GM20000 (cell line): ENCODE measurements around the gene MLPH.
A peak's percentile ranks its signal among the peaks of the same experiment; 100 is the strongest.

Experiments
- DNase-seq: peaks from one replicate; pipeline ENCODE4 v3.0.0; 2012; ENCODE audit warnings: low spot score
- CTCF ChIP-seq: IDR thresholded peaks from 2 replicates; pipeline ENCODE4 v1.5.1; 2012; ENCODE audit warnings: mild to moderate bottlenecking, control low read depth; ENCODE audit errors: extremely low read depth, missing control alignments

The MLPH gene

DNA sequence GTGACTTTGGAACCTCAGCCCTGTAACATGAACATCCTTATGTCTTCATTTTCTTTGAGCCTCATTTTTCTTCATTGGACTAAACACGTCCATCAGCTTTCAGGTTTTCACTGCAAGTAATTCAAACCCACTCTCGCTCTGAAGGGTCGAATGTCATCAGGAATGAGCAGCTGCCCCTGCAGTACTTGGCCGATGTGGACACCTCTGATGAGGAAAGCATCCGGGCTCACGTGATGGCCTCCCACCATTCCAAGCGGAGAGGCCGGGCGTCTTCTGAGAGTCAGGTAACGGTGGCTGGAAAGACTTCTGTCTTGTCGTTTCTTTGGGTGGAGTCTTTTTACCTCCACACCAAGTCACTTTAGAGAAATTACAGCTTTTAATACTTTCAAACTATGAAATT is 40.2 kb downstream of the MLPH start:
- no peak for DNase-seq
- no peak for TF ChIP-seq CTCF

DNA sequence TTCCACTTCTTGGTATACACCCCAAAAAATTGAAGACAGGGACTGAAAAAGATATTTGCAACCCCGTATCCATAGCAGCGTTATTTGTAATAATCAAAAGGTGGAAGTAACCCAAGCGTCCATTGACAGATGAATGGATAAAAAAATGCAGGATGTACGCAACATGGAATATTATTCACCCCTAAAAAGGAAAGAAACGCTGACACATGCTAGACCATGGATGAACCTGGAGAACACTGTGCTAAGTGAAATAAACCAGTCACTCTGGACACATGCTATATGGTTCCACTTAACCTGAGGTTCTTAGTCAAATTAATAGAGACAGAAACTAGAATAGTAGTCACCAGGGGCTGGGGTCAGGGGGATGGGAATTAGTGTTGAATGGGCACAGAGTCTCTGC is 40.7 kb downstream of the MLPH start:
- TF ChIP-seq CTCF = no peak

GRCh38 chr2:237529452-237530402 is 42.7 kb downstream of the MLPH start:
- TF ChIP-seq CTCF = no peak
- peak; percentile 64 for DNase-seq

More for the DNA sequence above, 40.7 kb downstream of the MLPH start:
- DNase-seq = no peak

DNA sequence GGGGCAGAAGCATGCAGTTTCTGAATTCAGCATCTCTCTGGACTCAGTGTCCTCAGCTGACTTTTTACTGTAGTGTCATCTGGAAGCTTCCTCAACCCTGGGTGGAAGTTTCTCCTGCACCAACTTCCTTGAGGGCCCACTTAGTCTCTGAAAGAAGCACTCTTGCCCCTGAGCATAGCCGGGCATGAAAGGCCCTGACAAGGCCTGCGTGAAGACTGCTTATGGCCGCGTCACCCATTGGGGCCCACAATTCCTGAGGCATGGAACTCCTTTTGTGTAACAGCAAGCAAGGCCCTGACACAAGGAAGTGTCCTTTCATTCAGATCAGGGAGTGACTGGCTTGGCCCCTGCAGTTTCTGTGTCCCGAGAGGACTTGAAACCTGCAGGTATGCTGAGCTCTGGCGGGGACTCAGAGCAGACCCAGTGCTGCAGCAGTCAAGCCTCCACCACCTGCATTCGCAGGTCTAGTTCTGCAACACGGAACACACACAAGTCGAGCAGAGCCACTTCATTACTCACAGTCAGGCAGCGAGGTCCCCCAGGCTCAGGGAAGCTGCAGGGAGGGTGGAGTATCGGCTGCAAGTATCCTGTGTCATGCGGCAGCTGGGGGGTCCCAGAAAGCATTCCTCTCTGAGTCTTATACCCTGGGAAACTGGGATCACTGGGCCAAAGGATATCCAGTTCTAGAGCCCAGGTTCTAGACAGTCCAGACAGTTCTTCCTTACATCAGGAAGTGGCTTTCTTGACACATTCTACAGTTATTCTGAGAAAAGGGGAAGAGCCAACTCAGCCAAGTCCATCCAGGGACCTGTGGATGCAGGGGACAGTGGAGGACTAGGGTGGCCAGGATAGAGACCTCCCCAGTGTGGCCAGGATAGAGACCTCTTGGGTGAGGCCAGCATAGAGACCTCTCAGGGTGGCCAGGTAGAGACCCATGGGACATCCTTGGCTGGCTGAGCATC is 43.7 kb downstream of the MLPH start:
- DNase-seq = no peak
- TF ChIP-seq CTCF = no peak

GRCh38 chr2:237532160-237532559 is 45.1 kb downstream of the MLPH start:
- TF ChIP-seq CTCF = no peak
- no peak for DNase-seq

- no peak for TF ChIP-seq CTCF
- no peak for DNase-seq
These were observed 46.7 kb downstream of the MLPH start for GRCh38 chr2:237533668-237534161.
